Skeletal muscle tissue (tissue), 1 donor: ENCODE measurements around the gene TFAP2D. TPM values are rescaled to one million over a fixed set of nuclear protein-coding genes. Genes with fewer than 3 reads are reported as not detected.

Experiments
- total RNA-seq: library from RNA; depleted of rRNA; stranded (reverse); fragments of >200 nt; gene quantifications from one replicate; pipeline ENCODE4 v1.2.3, GENCODE V29; 2014

Gene TFAP2D
- total RNA-seq, 1 donor from 2014 or later = not detected

Other genes starting within 250 kb of the TFAP2D start
- gene TFAP2B, start 105.3 kb downstream of the TFAP2D start, total RNA-seq = not detected